Nephron (organoid): ENCODE measurements around the gene MBOAT7.

Source experiments
- H3K27ac Mint-ChIP-seq, 3 experiments: 2 replicates each; pipeline ENCODE4 v1.8.0; 2020; ENCODE audit warnings: mixed read lengths in 3 of 3, mild to moderate bottlenecking in 2 of 3, moderate library complexity in 1 of 3
- H3K27me3 Mint-ChIP-seq: 2 replicates; pipeline ENCODE4 v1.8.0; 2021; ENCODE audit warnings: low read depth, mild to moderate bottlenecking, moderate library complexity, mixed read lengths
- H3K36me3 Mint-ChIP-seq: 2 replicates; pipeline ENCODE4 v1.8.0; 2020; ENCODE audit warnings: low read depth, mixed read lengths
- H3K4me1 Mint-ChIP-seq: 2 replicates; pipeline ENCODE4 v1.8.0; 2020; ENCODE audit warnings: mixed read lengths
- H3K4me3 Mint-ChIP-seq, 3 experiments: 2 replicates each; pipeline ENCODE4 v1.8.0; 2020; ENCODE audit warnings: mild to moderate bottlenecking in 3 of 3, mixed read lengths in 3 of 3, moderate library complexity in 2 of 3
- H3K9me3 Mint-ChIP-seq: 2 replicates; pipeline ENCODE4 v1.8.0; 2020; ENCODE audit warnings: mixed read lengths
- CTCF ChIP-seq, 3 experiments: fragments of 200-600 bp; sonication (generic); IDR thresholded peaks; one replicate each; pipeline ENCODE4 v1.5.0; 2021; ENCODE audit warnings: antibody characterized with exemption in 3 of 3; ENCODE audit not compliant: unreplicated experiment in 3 of 3

The MBOAT7 gene

GRCh38 chr19:54211235-54211634, 21.9 kb upstream of the MBOAT7 start:
- H3K36me3 Mint-ChIP-seq, result peaks cover 45% of the 10 kb centered on the region
- no peak for TF ChIP-seq CTCF (IDR thresholded peaks at IDR 0.05; ENCODE audit: unreplicated experiment in 3 of 3)
- peak overlapping the region; percentile 33 to 90 (median 80) for H3K27ac Mint-ChIP-seq
- no peaks in the 10 kb centered on the region for H3K9me3 Mint-ChIP-seq
- H3K4me1 Mint-ChIP-seq, result peaks cover 30% of the 10 kb centered on the region
- no peaks in the 10 kb centered on the region for H3K27me3 Mint-ChIP-seq
- peak overlapping the region in 1 of 3 experiments; percentile 7 for H3K4me3 Mint-ChIP-seq

GRCh38 chr19:54209811-54210494, 20.6 kb upstream of the MBOAT7 start:
- Mint-ChIP-seq H3K27me3 (no peaks in the 10 kb centered on the region), H3K36me3 (peaks cover 58% of the 10 kb centered on the region), H3K27ac (peak overlapping the region; percentile 73 to 93 (median 84)), H3K4me3 (peak overlapping the region; percentile 5 to 69 (median 36)), H3K4me1 (peaks cover 41% of the 10 kb centered on the region), H3K9me3 (no peaks in the 10 kb centered on the region)
- TF ChIP-seq CTCF (IDR thresholded peaks at IDR 0.05; ENCODE audit: unreplicated experiment in 3 of 3), result no peak

- no peaks in the 10 kb centered on the region for H3K9me3 Mint-ChIP-seq
- H3K4me3 Mint-ChIP-seq, result no peak overlapping the region
These were observed 19.9 kb upstream of the MBOAT7 start for GRCh38 chr19:54209058-54209810.

GRCh38 chr19:54208784-54209057, 19.3 kb upstream of the MBOAT7 start:
- Mint-ChIP-seq H3K27me3 (no peaks in the 10 kb centered on the region), H3K36me3 (peaks cover 67% of the 10 kb centered on the region), H3K27ac (peak overlapping the region in 2 of 3 experiments; percentile 38 to 73), H3K9me3 (no peaks in the 10 kb centered on the region), H3K4me1 (peaks cover 53% of the 10 kb centered on the region), H3K4me3 (no peak overlapping the region)
- TF ChIP-seq CTCF (IDR thresholded peaks at IDR 0.05; ENCODE audit: unreplicated experiment in 3 of 3), result no peak

More at GRCh38 chr19:54209058-54209810, 19.9 kb upstream of the MBOAT7 start:
- H3K27ac Mint-ChIP-seq, result peak overlapping the region in 2 of 3 experiments; percentile 73 to 93
- H3K27me3 Mint-ChIP-seq, result no peaks in the 10 kb centered on the region
- H3K4me1 Mint-ChIP-seq, result peaks cover 48% of the 10 kb centered on the region
- H3K36me3 Mint-ChIP-seq, result peaks cover 65% of the 10 kb centered on the region
- TF ChIP-seq CTCF (IDR thresholded peaks at IDR 0.05; ENCODE audit: unreplicated experiment in 3 of 3), result no peak

GRCh38 chr19:54207983-54208783, 18.8 kb upstream of the MBOAT7 start:
- peak overlapping the region; percentile 38 to 73 (median 50) for H3K27ac Mint-ChIP-seq
- no peaks in the 10 kb centered on the region for H3K27me3 Mint-ChIP-seq
- H3K4me1 Mint-ChIP-seq, result peaks cover 59% of the 10 kb centered on the region
- peak overlapping the region in 2 of 3 experiments; percentile 12 to 14 for H3K4me3 Mint-ChIP-seq
- no peak for TF ChIP-seq CTCF (IDR thresholded peaks at IDR 0.05; ENCODE audit: unreplicated experiment in 3 of 3)
- H3K36me3 Mint-ChIP-seq, result peaks cover 71% of the 10 kb centered on the region
- H3K9me3 Mint-ChIP-seq, result no peaks in the 10 kb centered on the region
